Breast epithelium (tissue), 3 donors: ENCODE results near the gene TRAF7.
"Not testable (repeated sequence)": the region's sequence is repeated elsewhere in the genome, so short reads cannot be mapped to it uniquely, and the experiment has no call there.

ENCODE experiments used
- CTCF ChIP-seq, 3 donors: fragments of 450-650 bp; IDR thresholded peaks; one replicate each; pipeline ENCODE4 v1.5.1; 2016 to 2017; ENCODE audit warnings: antibody characterized with exemption in 3 of 3, mild to moderate bottlenecking in 3 of 3, moderate library complexity in 3 of 3
- POLR2A ChIP-seq: fragments of 450-650 bp; IDR thresholded peaks from one replicate; pipeline ENCODE4 v1.6.1; 2016; ENCODE audit warnings: antibody characterized with exemption, mild to moderate bottlenecking, moderate library complexity
- POLR2AphosphoS5 ChIP-seq, 3 donors: sonication (generic); formaldehyde crosslinking; IDR thresholded peaks; one replicate each; pipeline ENCODE4 v1.6.1; 2017; ENCODE audit warnings: antibody characterized with exemption in 3 of 3

GRCh38 chr16:2106211-2106610 is 49.4 kb upstream of the TRAF7 start:
- TF ChIP-seq CTCF (IDR thresholded peaks at IDR 0.05); POLR2AphosphoS5 (IDR thresholded peaks at IDR 0.05); POLR2A: not testable (repeated sequence)
